Naive thymus-derived CD8-positive, alpha-beta T cell (primary cell): ENCODE results near the gene CLBA1. TPM values are rescaled to one million over a fixed set of nuclear protein-coding genes. Genes with fewer than 3 reads are reported as not detected.
A peak's percentile ranks its signal among the peaks of the same experiment; 100 is the strongest.

Experiments
- ATAC-seq, 2 donors: fragments of 150-1000 bp; cut with Tn5 transposase in 1 of 2; sonication (Bioruptor Pico), chemical (Tn5 transposase) in 1 of 2; 1 replicate in 1 of 2; 2 replicates in 1 of 2; pipeline ENCODE4 v1.10.0; 2021; ENCODE audit warnings: mild to moderate bottlenecking in 2 of 2, moderate library complexity in 2 of 2
- POLR2A ChIA-PET: fragments of 350-600 bp; sonication (Branson Sonifier 250); formaldehyde crosslinking; loops from one replicate; lab custom pipeline; 2021; ENCODE audit warnings: antibody characterized with exemption; lab: Charles Lee
- DNase-seq, 10 donors: peaks; one replicate each; pipeline versions ENCODE4 v3.0.0 to v3.0.0-alpha.2; 2020 to 2022
- H3K27ac Mint-ChIP-seq, 10 donors: one replicate each; pipeline ENCODE4 v1.8.0; 2020 to 2022; ENCODE audit warnings: mild to moderate bottlenecking in 10 of 10, mixed read lengths in 10 of 10, moderate library complexity in 4 of 10, inconsistent platforms in 1 of 10
- H3K27me3 Mint-ChIP-seq, 5 donors: one replicate each; pipeline ENCODE4 v1.8.0; 2021 to 2022; ENCODE audit warnings: mixed read lengths in 5 of 5
- H3K36me3 Mint-ChIP-seq, 3 donors: one replicate each; pipeline ENCODE4 v1.8.0; 2020 to 2022; ENCODE audit warnings: mixed read lengths in 3 of 3, mild to moderate bottlenecking in 2 of 3, inconsistent platforms in 1 of 3
- H3K4me1 Mint-ChIP-seq, 4 donors: one replicate each; pipeline ENCODE4 v1.8.0; 2021 to 2022; ENCODE audit warnings: mixed read lengths in 4 of 4
- H3K4me3 Mint-ChIP-seq, 10 donors: one replicate each; pipeline ENCODE4 v1.8.0; 2020 to 2022; ENCODE audit warnings: mild to moderate bottlenecking in 10 of 10, mixed read lengths in 10 of 10, moderate library complexity in 6 of 10, inconsistent platforms in 1 of 10
- H3K9me3 Mint-ChIP-seq, 9 donors: one replicate each; pipeline ENCODE4 v1.8.0; 2020 to 2022; ENCODE audit warnings: mixed read lengths in 9 of 9, mild to moderate bottlenecking in 3 of 9, inconsistent platforms in 1 of 9, moderate library complexity in 1 of 9
- polyA plus RNA-seq, 3 donors: library from polyadenylated mRNA; unstranded; fragments of 300-500 nt; fragmentation: Illumina TruSeq; gene quantifications; one replicate each; pipeline ENCODE4 v1.2.3, GENCODE V29; 2021
- total RNA-seq, 8 experiments: library from RNA in 2 of 8; stranded (reverse) in 2 of 8; gene quantifications; one replicate each; pipeline ENCODE4 v1.2.3 and lab custom pipeline; 2021 to 2026

The CLBA1 gene
- total and polyA plus RNA-seq, 5 experiments from 2014 or later = 0.67 to 2.4 (median 2.0) TPM

- DNase-seq = peak in 1 of 10 donors; percentile 6
- peak in 1 of 2 donors; percentile 65 for ATAC-seq
- peaks cover 0 to 5% (median 0%) of the 10 kb centered on the region in 4 donors for H3K4me1 Mint-ChIP-seq
- H3K4me3 Mint-ChIP-seq = no peak overlapping the region
- POLR2A ChIA-PET = no interaction called here
- peaks cover 2 to 39% (median 19%) of the 10 kb centered on the region in 5 donors for H3K27me3 Mint-ChIP-seq
- H3K36me3 Mint-ChIP-seq = no peaks in the 10 kb centered on the region
- no peak overlapping the region for H3K27ac Mint-ChIP-seq
- H3K9me3 Mint-ChIP-seq = no peaks in the 10 kb centered on the region
Observed at GRCh38 chr14:104967386-104968152, 18.0 kb upstream of the CLBA1 start.

- ATAC-seq (no peak), DNase-seq (no peak)
- H3K4me3 Mint-ChIP-seq = no peak overlapping the region
- POLR2A ChIA-PET = no interaction called here
- peaks cover 2 to 39% (median 19%) of the 10 kb centered on the region in 5 donors for H3K27me3 Mint-ChIP-seq
- H3K36me3 Mint-ChIP-seq = no peaks in the 10 kb centered on the region
- no peak overlapping the region for H3K27ac Mint-ChIP-seq
- peaks cover 0 to 5% (median 0%) of the 10 kb centered on the region in 4 donors for H3K4me1 Mint-ChIP-seq
- H3K9me3 Mint-ChIP-seq = no peaks in the 10 kb centered on the region
Observed at GRCh38 chr14:104968153-104968527, 17.4 kb upstream of the CLBA1 start.

- Mint-ChIP-seq H3K27ac (no peak overlapping the region), H3K4me1 (peaks cover 0 to 5% (median 0%) of the 10 kb centered on the region in 4 donors), H3K36me3 (no peaks in the 10 kb centered on the region), H3K9me3 (no peaks in the 10 kb centered on the region), H3K27me3 (peaks cover 2 to 39% (median 19%) of the 10 kb centered on the region in 5 donors), H3K4me3 (no peak overlapping the region)
- ATAC-seq = no peak
- POLR2A ChIA-PET = no interaction called here
- peak in 1 of 10 donors; percentile 2 for DNase-seq
Observed at GRCh38 chr14:104968541-104969401, 16.8 kb upstream of the CLBA1 start.

- POLR2A ChIA-PET = no interaction called here
- H3K36me3 Mint-ChIP-seq = no peaks in the 10 kb centered on the region
- DNase-seq = no peak
- peaks cover 2 to 42% (median 19%) of the 10 kb centered on the region in 5 donors for H3K27me3 Mint-ChIP-seq
- H3K4me3 Mint-ChIP-seq = no peak overlapping the region
- H3K9me3 Mint-ChIP-seq = no peaks in the 10 kb centered on the region
- no peak overlapping the region for H3K27ac Mint-ChIP-seq
- peaks cover 0 to 5% (median 0%) of the 10 kb centered on the region in 4 donors for H3K4me1 Mint-ChIP-seq
- ATAC-seq = no peak
Observed at GRCh38 chr14:104969741-104970230, 15.8 kb upstream of the CLBA1 start.

- POLR2A ChIA-PET = no interaction called here
- H3K36me3 Mint-ChIP-seq = no peaks in the 10 kb centered on the region
- ATAC-seq (no peak), DNase-seq (no peak)
- no peaks in the 10 kb centered on the region for H3K9me3 Mint-ChIP-seq
- peaks cover 2 to 44% (median 20%) of the 10 kb centered on the region in 5 donors for H3K27me3 Mint-ChIP-seq
- H3K27ac Mint-ChIP-seq = no peak overlapping the region
- H3K4me1 Mint-ChIP-seq = peaks cover 0 to 5% (median under 1%) of the 10 kb centered on the region in 4 donors
- H3K4me3 Mint-ChIP-seq = no peak overlapping the region
Observed at GRCh38 chr14:104970231-104971068, 15.1 kb upstream of the CLBA1 start.

- H3K4me3 Mint-ChIP-seq = no peak overlapping the region
- H3K27ac Mint-ChIP-seq = peak overlapping the region in 1 of 10 donors; percentile 28
- DNase-seq (peak in 1 of 10 donors; percentile 5), ATAC-seq (no peak)
- H3K27me3 Mint-ChIP-seq = peaks cover 4 to 44% (median 21%) of the 10 kb centered on the region in 5 donors
- POLR2A ChIA-PET = no interaction called here
- peaks cover 0 to 2% (median 2%) of the 10 kb centered on the region in 3 donors for H3K36me3 Mint-ChIP-seq
- peaks cover 4 to 11% (median 9%) of the 10 kb centered on the region in 4 donors for H3K4me1 Mint-ChIP-seq
- no peaks in the 10 kb centered on the region for H3K9me3 Mint-ChIP-seq
Observed at GRCh38 chr14:104971447-104972240, 13.9 kb upstream of the CLBA1 start.

- H3K4me3 Mint-ChIP-seq = no peak overlapping the region
- H3K27ac Mint-ChIP-seq = no peak overlapping the region
- H3K4me1 Mint-ChIP-seq = peaks cover 4 to 14% (median 11%) of the 10 kb centered on the region in 4 donors
- DNase-seq (peak in 1 of 10 donors; percentile 45), ATAC-seq (no peak)
- POLR2A ChIA-PET = no interaction called here
- peaks cover 4 to 47% (median 21%) of the 10 kb centered on the region in 5 donors for H3K27me3 Mint-ChIP-seq
- H3K36me3 Mint-ChIP-seq = peaks cover 0 to 2% (median 2%) of the 10 kb centered on the region in 3 donors
- H3K9me3 Mint-ChIP-seq = no peaks in the 10 kb centered on the region
Observed at GRCh38 chr14:104972301-104973134, 13.1 kb upstream of the CLBA1 start.

GRCh38 chr14:104973135-104973384 is 12.5 kb upstream of the CLBA1 start:
- H3K4me1 Mint-ChIP-seq = peaks cover 4 to 18% (median 12%) of the 10 kb centered on the region in 4 donors
- H3K27me3 Mint-ChIP-seq = peaks cover 4 to 44% (median 19%) of the 10 kb centered on the region in 5 donors
- peaks cover 0 to 2% (median 2%) of the 10 kb centered on the region in 3 donors for H3K36me3 Mint-ChIP-seq
- no peak overlapping the region for H3K27ac Mint-ChIP-seq
- ATAC-seq (no peak), DNase-seq (no peak)
- H3K4me3 Mint-ChIP-seq = no peak overlapping the region
- no peaks in the 10 kb centered on the region for H3K9me3 Mint-ChIP-seq
- POLR2A ChIA-PET = interaction anchor here (1.0 to 1.6 kb wide), 2 partner anchors 71 to 75 kb away, joined by 3 to 5 read pairs; no protein-coding TSS in a partner anchor

- peak in 1 of 10 donors; percentile 50 for DNase-seq
- H3K27ac Mint-ChIP-seq = no peak overlapping the region
Observed at GRCh38 chr14:104973385-104974145, 12.0 kb upstream of the CLBA1 start.

GRCh38 chr14:104974146-104974541 is 11.4 kb upstream of the CLBA1 start:
- H3K9me3 Mint-ChIP-seq = no peaks in the 10 kb centered on the region
- H3K27me3 Mint-ChIP-seq = peaks cover 2 to 38% (median 19%) of the 10 kb centered on the region in 5 donors
- H3K4me3 Mint-ChIP-seq = no peak overlapping the region
- peaks cover 0 to 2% (median 2%) of the 10 kb centered on the region in 3 donors for H3K36me3 Mint-ChIP-seq
- ATAC-seq (no peak), DNase-seq (peak in 1 of 10 donors; percentile 50)
- peak overlapping the region in 2 of 10 donors; percentile 7 to 46 for H3K27ac Mint-ChIP-seq
- H3K4me1 Mint-ChIP-seq = peaks cover 7 to 25% (median 14%) of the 10 kb centered on the region in 4 donors
- POLR2A ChIA-PET = interaction anchor here (1.0 to 2.1 kb wide), 3 partner anchors 11 to 74 kb away, joined by 3 to 10 read pairs (median 5); partner anchors contain the start of gene CLBA1

More at GRCh38 chr14:104973385-104974145, 12.0 kb upstream of the CLBA1 start:
- no peaks in the 10 kb centered on the region for H3K9me3 Mint-ChIP-seq
- POLR2A ChIA-PET = interaction anchor here (1.0 to 1.6 kb wide), 2 partner anchors 70 to 74 kb away, joined by 3 to 5 read pairs; no protein-coding TSS in a partner anchor
- no peak for ATAC-seq
- peaks cover 4 to 40% (median 18%) of the 10 kb centered on the region in 5 donors for H3K27me3 Mint-ChIP-seq
- H3K4me1 Mint-ChIP-seq = peaks cover 4 to 19% (median 12%) of the 10 kb centered on the region in 4 donors
- no peak overlapping the region for H3K4me3 Mint-ChIP-seq
- H3K36me3 Mint-ChIP-seq = peaks cover 0 to 2% (median 2%) of the 10 kb centered on the region in 3 donors
